HEK293 (cell line): ENCODE measurements around the gene MLKL.

ENCODE experiments used
- OVOL3 ChIP-seq: fragments of 450-650 bp; formaldehyde crosslinking; IDR thresholded peaks from 2 replicates; pipeline ENCODE4 v1.5.1; 2016; ENCODE audit warnings: missing biosample characterization, missing genetic modification characterization
- TCF7L2 ChIP-seq: IDR thresholded peaks from 2 replicates; pipeline ENCODE4 v1.6.1; 2011; ENCODE audit warnings: low read depth, mild to moderate bottlenecking, inconsistent platforms, low read length, moderate library complexity, borderline replicate concordance
- ZNF2 ChIP-seq: fragments of 450-650 bp; formaldehyde crosslinking; IDR thresholded peaks from 2 replicates; pipeline ENCODE4 v1.5.1; 2016; ENCODE audit warnings: missing biosample characterization, missing genetic modification characterization
- ZNF23 ChIP-seq: fragments of 450-650 bp; formaldehyde crosslinking; IDR thresholded peaks from 2 replicates; pipeline ENCODE4 v1.5.1; 2016; ENCODE audit warnings: missing biosample characterization, missing genetic modification characterization, borderline replicate concordance
- ZNF677 ChIP-seq: fragments of 450-650 bp; IDR thresholded peaks from 2 replicates; pipeline ENCODE4 v1.5.0; 2018; ENCODE audit warnings: missing biosample characterization, mild to moderate bottlenecking, missing genetic modification characterization, moderate library complexity
- TF ChIP-seq, protein P1 (sequence below): fragments of 450-650 bp; formaldehyde crosslinking; IDR thresholded peaks from 2 replicates; pipeline ENCODE4 v1.5.1; 2016; ENCODE audit warnings: missing biosample characterization, missing genetic modification characterization
- TF ChIP-seq, protein P2 (sequence below): fragments of 450-650 bp; formaldehyde crosslinking; IDR thresholded peaks from 2 replicates; pipeline ENCODE4 v1.5.1; 2016; ENCODE audit warnings: missing biosample characterization, missing genetic modification characterization

DNA sequence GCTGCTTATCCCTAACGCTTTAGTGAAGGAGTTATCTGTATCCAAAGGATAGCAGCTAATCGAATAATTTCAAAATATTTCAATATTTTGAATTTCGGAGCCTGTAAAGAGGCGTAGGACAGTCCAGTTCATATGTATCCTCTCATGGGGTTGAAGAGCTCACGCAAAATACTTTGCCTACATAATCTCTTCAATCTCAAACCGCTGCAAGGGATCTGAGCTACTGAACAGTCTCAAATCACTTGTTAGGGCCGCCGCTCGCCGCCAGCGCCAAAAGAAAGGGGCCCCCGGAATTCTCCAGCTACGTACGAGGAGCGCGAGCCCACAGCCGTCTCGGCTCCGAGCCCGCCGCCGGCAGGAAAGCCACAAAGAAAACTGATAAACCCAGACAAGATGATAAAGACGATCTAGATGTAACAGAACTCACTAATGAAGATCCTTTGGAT lies 33.4 kb downstream of the MLKL start:
- no peak for TF ChIP-seq ZNF2
- no peak for TF ChIP-seq OVOL3 (tag by site-specific recombination)
- no peak for TF ChIP-seq ZNF23 (tag by site-specific recombination)
- TF ChIP-seq, protein P1, sequence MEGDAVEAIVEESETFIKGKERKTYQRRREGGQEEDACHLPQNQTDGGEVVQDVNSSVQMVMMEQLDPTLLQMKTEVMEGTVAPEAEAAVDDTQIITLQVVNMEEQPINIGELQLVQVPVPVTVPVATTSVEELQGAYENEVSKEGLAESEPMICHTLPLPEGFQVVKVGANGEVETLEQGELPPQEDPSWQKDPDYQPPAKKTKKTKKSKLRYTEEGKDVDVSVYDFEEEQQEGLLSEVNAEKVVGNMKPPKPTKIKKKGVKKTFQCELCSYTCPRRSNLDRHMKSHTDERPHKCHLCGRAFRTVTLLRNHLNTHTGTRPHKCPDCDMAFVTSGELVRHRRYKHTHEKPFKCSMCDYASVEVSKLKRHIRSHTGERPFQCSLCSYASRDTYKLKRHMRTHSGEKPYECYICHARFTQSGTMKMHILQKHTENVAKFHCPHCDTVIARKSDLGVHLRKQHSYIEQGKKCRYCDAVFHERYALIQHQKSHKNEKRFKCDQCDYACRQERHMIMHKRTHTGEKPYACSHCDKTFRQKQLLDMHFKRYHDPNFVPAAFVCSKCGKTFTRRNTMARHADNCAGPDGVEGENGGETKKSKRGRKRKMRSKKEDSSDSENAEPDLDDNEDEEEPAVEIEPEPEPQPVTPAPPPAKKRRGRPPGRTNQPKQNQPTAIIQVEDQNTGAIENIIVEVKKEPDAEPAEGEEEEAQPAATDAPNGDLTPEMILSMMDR (tag by site-specific recombination) = no peak
- TF ChIP-seq ZNF677 (tag by site-specific recombination) = peak; percentile 100
- TF ChIP-seq TCF7L2 = no peak; the same call in 1 of the 2 replicates
- TF ChIP-seq, protein P2, sequence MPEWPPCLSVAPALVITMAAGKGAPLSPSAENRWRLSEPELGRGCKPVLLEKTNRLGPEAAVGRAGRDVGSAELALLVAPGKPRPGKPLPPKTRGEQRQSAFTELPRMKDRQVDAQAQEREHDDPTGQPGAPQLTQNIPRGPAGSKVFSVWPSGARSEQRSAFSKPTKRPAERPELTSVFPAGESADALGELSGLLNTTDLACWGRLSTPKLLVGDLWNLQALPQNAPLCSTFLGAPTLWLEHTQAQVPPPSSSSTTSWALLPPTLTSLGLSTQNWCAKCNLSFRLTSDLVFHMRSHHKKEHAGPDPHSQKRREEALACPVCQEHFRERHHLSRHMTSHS = no peak
